ENCODE data around the gene ARHGAP21.

- TF ChIP-seq CTCF (IDR thresholded peaks at IDR 0.05), result no peak
- no peak for TF ChIP-seq POLR2A (IDR thresholded peaks at IDR 0.05)
These were observed 17.0 kb upstream of the ARHGAP21 start for GRCh38 chr10:24740714-24741113.

Data from testis (tissue), 2 donors.